BE2C (cell line): ENCODE results near the gene USP35.

Source experiments
- DNase-seq: peaks from one replicate; pipeline ENCODE4 v3.0.0-alpha.2; 2020
- H3K27me3 ChIP-seq: fragments of 250-450 bp; sonication (Bioruptor Pico); 2 replicates; pipeline ENCODE4 v1.5.1; 2020; ENCODE audit warnings: mild to moderate bottlenecking
- H3K36me3 ChIP-seq: fragments of 250-450 bp; sonication (Bioruptor Pico); 2 replicates; pipeline ENCODE4 v1.5.1; 2020; ENCODE audit warnings: mild to moderate bottlenecking
- H3K4me1 ChIP-seq: fragments of 250-450 bp; sonication (Bioruptor Pico); 2 replicates; pipeline ENCODE4 v1.5.1; 2020
- H3K4me3 ChIP-seq: 2 replicates; pipeline ENCODE4 v1.5.1; 2011; ENCODE audit warnings: low read depth, low read length
- H3K9me3 ChIP-seq: fragments of 250-450 bp; sonication (Bioruptor Pico); 2 replicates; pipeline ENCODE4 v1.5.1; 2020
- TF ChIP-seq, protein P1 (sequence below): IDR thresholded peaks from 2 replicates; pipeline ENCODE4 v1.5.1; 2012; ENCODE audit warnings: mild to moderate bottlenecking, low read depth, low read length

USP35 gene

DNA sequence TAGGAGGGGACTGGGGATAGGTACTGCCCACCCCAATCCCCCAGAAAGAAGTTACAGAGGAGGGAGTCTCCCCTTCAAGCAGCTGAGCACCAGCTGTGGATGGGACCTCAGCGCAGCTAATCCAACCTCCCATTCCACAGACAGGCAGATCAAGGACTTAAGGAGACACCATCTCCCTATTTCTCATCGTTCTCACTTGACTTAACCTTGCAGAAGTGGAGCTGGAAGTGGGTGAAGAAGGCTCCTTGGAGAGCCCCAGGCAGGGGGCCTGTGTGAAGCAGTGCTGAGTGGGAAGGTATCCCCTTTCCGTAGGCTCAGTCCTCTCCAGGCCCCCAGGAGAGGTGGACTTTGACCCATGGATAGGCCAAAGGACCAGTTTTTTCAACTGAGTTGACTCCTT lies 27.3 kb downstream of the USP35 start:
- no peaks in the 10 kb centered on the region for H3K27me3 ChIP-seq
- peaks cover 57% of the 10 kb centered on the region for H3K36me3 ChIP-seq
- H3K4me3 ChIP-seq, result no peak overlapping the region
- no peak for DNase-seq
- TF ChIP-seq, protein P1, sequence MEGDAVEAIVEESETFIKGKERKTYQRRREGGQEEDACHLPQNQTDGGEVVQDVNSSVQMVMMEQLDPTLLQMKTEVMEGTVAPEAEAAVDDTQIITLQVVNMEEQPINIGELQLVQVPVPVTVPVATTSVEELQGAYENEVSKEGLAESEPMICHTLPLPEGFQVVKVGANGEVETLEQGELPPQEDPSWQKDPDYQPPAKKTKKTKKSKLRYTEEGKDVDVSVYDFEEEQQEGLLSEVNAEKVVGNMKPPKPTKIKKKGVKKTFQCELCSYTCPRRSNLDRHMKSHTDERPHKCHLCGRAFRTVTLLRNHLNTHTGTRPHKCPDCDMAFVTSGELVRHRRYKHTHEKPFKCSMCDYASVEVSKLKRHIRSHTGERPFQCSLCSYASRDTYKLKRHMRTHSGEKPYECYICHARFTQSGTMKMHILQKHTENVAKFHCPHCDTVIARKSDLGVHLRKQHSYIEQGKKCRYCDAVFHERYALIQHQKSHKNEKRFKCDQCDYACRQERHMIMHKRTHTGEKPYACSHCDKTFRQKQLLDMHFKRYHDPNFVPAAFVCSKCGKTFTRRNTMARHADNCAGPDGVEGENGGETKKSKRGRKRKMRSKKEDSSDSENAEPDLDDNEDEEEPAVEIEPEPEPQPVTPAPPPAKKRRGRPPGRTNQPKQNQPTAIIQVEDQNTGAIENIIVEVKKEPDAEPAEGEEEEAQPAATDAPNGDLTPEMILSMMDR, result no peak
- H3K4me1 ChIP-seq, result no peaks in the 10 kb centered on the region
- H3K9me3 ChIP-seq, result no peaks in the 10 kb centered on the region

DNA sequence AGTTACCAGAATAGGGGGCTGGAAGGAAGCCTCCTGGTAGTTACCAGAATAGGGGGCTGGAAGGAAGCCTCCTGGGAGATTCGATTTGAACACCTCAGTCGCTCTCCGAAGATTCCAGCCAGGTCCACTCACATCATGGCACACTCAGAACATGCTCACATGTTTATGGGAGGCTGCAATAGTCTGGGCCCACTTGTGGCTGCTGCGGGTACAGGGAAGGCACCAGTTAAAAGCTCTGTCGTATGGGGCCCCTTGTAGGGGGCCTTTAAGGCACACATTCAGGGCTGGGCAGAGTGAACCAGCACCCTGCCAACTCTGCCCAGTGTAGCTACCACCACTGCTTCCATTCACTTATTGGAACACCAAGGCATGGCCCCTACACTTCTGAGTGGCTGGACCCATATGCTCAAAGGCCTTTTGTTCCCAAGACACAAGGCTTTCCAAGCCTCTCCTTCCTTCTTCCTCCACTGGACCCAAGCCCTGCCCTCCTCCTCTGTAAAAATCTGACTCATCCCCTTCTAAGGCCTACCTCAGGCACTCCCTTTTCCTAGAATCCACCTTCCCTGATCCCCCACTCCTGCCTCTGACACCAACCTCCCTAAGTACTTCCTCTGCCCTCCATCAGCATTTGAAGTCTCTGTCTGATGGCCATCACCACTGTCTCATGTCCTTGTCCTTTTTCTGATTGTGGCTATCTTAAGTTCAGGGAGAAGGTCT lies 28.0 kb downstream of the USP35 start:
- TF ChIP-seq, protein P1, result no peak
- Histone ChIP-seq H3K36me3 (peaks cover 60% of the 10 kb centered on the region), H3K4me1 (no peaks in the 10 kb centered on the region), H3K4me3 (no peak overlapping the region), H3K27me3 (no peaks in the 10 kb centered on the region), H3K9me3 (no peaks in the 10 kb centered on the region)
- no peak for DNase-seq

GRCh38 chr11:78217650-78218541 lies 29.2 kb downstream of the USP35 start:
- TF ChIP-seq, protein P1, result no peak
- no peaks in the 10 kb centered on the region for H3K27me3 ChIP-seq
- H3K9me3 ChIP-seq, result no peaks in the 10 kb centered on the region
- peaks cover 4% of the 10 kb centered on the region; the same call in 1 of the 2 replicates for H3K4me1 ChIP-seq
- no peak overlapping the region for H3K4me3 ChIP-seq
- no peak for DNase-seq
- peaks cover 67% of the 10 kb centered on the region for H3K36me3 ChIP-seq

DNA sequence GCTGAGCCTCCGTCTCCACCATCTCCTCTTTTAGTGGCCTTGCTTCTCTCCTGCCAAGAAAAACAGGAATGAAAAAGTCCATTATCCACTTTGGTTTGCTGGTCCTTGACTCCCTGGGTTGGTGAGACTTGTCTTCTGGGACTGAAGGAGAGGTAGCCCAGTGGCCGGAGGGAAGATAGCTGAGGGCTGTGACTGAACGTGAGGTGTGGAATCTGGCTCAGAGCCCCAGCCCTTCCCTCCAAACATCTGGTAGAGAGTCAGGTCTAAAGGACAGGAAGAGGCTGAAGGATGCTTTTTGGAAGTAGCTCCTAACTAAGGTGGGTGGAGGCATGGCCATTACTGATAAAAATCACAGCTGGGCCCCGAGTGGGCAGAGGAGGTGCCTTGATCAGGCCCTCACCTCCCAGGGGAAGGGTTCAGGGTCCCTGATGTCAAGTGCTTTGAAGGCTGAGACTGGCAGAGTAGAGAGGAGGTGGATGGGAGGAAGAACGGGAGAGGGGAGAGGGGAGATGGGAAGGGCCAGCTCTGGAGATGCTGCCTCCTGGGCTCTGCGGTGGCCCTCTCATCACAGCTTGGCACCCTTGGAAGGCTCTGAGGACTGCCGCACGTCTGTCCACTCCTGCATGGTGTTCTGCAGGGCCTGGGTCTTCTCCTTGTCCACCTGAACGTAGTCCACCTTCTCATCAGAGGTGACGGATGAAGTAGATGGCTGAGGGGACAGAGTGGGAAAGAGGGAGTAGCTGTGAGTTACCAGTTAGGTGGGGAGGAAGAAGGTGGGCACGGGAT lies 30.2 kb downstream of the USP35 start:
- TF ChIP-seq, protein P1, result no peak
- Histone ChIP-seq H3K27me3 (no peaks in the 10 kb centered on the region), H3K36me3 (peaks cover 68% of the 10 kb centered on the region), H3K4me3 (no peak overlapping the region), H3K9me3 (no peaks in the 10 kb centered on the region), H3K4me1 (peaks cover 4% of the 10 kb centered on the region; the same call in 1 of the 2 replicates)
- DNase-seq, result no peak

DNA sequence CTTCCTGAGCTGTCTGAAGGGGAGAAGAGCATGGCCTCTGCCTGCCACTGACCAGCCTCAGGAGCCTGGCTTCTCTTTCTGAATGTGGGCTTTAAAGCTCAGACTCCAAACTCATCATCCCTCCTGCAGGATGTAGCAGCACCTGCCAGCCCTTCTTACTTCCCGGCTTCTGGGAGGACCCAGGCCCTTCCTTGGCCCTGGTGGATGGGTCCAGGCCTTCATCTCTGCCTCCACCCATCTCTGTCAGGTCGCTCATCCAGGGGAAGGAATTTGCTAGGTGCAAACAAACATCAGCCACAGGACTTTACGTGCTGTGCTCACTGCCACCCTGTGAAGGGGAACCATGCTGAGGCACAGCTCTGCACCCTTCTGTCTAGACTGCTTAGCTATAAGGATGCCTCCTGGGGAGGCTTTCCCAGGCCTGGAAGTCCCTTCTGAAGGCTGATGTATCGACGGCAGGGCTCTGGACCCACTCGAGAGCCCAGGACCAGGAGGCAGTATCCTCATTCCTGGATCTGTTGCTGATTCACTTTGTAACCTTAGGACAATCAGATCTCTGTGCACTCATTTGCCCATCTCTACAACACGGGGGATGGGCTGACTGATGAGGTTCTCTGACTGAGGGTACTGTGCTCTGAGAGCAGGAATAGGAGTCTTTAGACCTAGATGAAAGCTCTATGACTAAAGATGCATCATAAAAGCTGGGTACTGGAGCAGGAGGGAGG lies 30.9 kb downstream of the USP35 start:
- Histone ChIP-seq H3K27me3 (no peaks in the 10 kb centered on the region), H3K36me3 (peaks cover 67% of the 10 kb centered on the region), H3K9me3 (no peaks in the 10 kb centered on the region), H3K4me3 (no peak overlapping the region), H3K4me1 (peaks cover 4% of the 10 kb centered on the region; the same call in 1 of the 2 replicates)
- no peak for DNase-seq
- TF ChIP-seq, protein P1, result no peak
